Measurements from ENCODE around the gene GALNT2.

Gene GALNT2

DNA sequence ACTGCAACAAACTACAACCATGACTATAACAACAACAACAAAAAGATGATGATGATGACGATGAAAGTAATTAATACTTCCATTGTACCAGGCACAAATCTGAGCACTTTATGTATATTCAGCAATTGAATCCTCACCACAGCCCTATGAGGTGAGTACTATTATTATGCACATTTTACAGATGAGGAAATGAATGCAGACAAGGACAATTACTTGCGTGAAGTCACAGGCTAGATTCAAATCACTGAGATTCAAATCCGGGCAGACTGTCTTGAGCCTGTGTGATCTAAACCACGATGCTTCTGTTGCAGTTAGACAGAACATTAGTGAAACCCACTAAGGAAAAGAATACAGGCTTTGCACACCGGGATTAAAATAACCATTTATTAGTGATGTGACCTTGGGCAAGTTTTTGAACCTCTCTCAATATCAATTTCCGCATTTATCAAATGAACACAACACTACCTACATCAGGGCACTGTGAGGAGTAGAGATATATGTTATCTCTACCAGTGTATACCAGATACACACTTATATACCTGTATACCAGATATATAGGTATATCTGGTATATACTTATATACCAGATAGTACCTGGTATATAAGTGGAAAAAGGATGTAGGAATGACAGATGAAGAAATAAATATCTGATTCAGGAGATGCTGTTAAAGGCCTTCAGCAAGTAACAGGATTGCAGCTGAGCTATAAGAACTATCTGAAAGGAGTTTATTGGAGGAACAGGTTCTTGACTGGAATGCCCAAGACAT, 34.3 kb upstream of the GALNT2 start:
- no peaks in the 10 kb centered on the region for H3K36me3 ChIP-seq (ENCODE audit: control insufficient read depth, insufficient read depth, low read length)

GRCh38 chr1:230037261-230037660, 29.8 kb upstream of the GALNT2 start:
- Histone ChIP-seq H3K36me3 (ENCODE audit: control insufficient read depth, insufficient read depth, low read length) (no peaks in the 10 kb centered on the region), H3K4me3 (replicated peaks; ENCODE audit: low read depth, low read length) (no peak overlapping the region), H3K27me3 (replicated peaks; ENCODE audit: control insufficient read depth, insufficient read depth, low read length) (no peaks in the 10 kb centered on the region)
- no peak for DNase-seq (ENCODE audit: extremely low read depth, insufficient read length)
- TF ChIP-seq CTCF (IDR thresholded peaks at IDR 0.05; ENCODE audit: insufficient read depth, low read length, poor library complexity, severe bottlenecking), result no peak

More for the DNA sequence above, 34.3 kb upstream of the GALNT2 start:
- no peak overlapping the region for H3K4me3 ChIP-seq (replicated peaks; ENCODE audit: low read depth, low read length)
- TF ChIP-seq CTCF (IDR thresholded peaks at IDR 0.05; ENCODE audit: insufficient read depth, low read length, poor library complexity, severe bottlenecking), result no peak
- no peak for DNase-seq (ENCODE audit: extremely low read depth, insufficient read length)
- H3K27me3 ChIP-seq (replicated peaks; ENCODE audit: control insufficient read depth, insufficient read depth, low read length), result no peaks in the 10 kb centered on the region; the same call in 1 of the 2 replicates

DNA sequence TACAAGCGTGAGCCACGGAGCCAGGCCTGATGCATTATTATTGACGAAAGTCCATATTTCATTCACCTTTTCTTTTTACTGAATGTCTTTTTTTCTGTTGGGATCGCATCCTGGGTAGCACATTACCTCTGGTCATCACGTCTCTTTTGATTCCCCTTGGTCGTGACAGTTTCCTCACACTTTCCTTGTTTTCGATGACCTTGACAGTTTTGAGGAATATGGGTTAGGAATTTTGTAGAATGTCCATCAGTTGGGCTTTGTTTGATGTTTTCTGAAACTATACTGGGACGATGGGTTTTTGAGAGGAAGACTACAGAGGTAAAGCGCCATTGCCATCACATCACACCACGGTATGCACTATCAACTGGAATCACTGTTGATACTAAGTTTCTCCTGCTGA, 26.6 kb upstream of the GALNT2 start:
- Histone ChIP-seq H3K36me3 (ENCODE audit: control insufficient read depth, insufficient read depth, low read length) (no peaks in the 10 kb centered on the region), H3K4me3 (replicated peaks; ENCODE audit: low read depth, low read length) (no peak overlapping the region), H3K27me3 (replicated peaks; ENCODE audit: control insufficient read depth, insufficient read depth, low read length) (peaks cover 2% of the 10 kb centered on the region)
- no peak for TF ChIP-seq CTCF (IDR thresholded peaks at IDR 0.05; ENCODE audit: insufficient read depth, low read length, poor library complexity, severe bottlenecking)
- no peak for DNase-seq (ENCODE audit: extremely low read depth, insufficient read length)

GRCh38 chr1:230043081-230043480, 24.0 kb upstream of the GALNT2 start:
- Histone ChIP-seq H3K27me3 (replicated peaks; ENCODE audit: control insufficient read depth, insufficient read depth, low read length) (peaks cover 2% of the 10 kb centered on the region), H3K4me3 (replicated peaks; ENCODE audit: low read depth, low read length) (no peak overlapping the region), H3K36me3 (ENCODE audit: control insufficient read depth, insufficient read depth, low read length) (no peaks in the 10 kb centered on the region)
- no peak for TF ChIP-seq CTCF (IDR thresholded peaks at IDR 0.05; ENCODE audit: insufficient read depth, low read length, poor library complexity, severe bottlenecking)
- no peak for DNase-seq (ENCODE audit: extremely low read depth, insufficient read length)

- no peak for DNase-seq (ENCODE audit: extremely low read depth, insufficient read length)
- no peak for TF ChIP-seq CTCF (IDR thresholded peaks at IDR 0.05; ENCODE audit: insufficient read depth, low read length, poor library complexity, severe bottlenecking)
- H3K27me3 ChIP-seq (replicated peaks; ENCODE audit: control insufficient read depth, insufficient read depth, low read length), result peaks cover 2% of the 10 kb centered on the region
- H3K4me3 ChIP-seq (replicated peaks; ENCODE audit: low read depth, low read length), result no peak overlapping the region
- H3K36me3 ChIP-seq (ENCODE audit: control insufficient read depth, insufficient read depth, low read length), result no peaks in the 10 kb centered on the region
Observed at GRCh38 chr1:230044729-230045128, 22.3 kb upstream of the GALNT2 start.
